ENCODE results near the gene PCGF3. TPM values are rescaled to one million over a fixed set of nuclear protein-coding genes. Genes with fewer than 3 reads are reported as not detected.

Gene PCGF3
- total RNA-seq, 4 donors from 2014 or later = 17.7 to 80.6 (median 53.4) TPM

GRCh38 chr4:671769-672168, 33.9 kb upstream of the PCGF3 start:
- Histone ChIP-seq H3K9me3 (no peaks in the 10 kb centered on the region), H3K27ac (no peak overlapping the region), H3K36me3 (no peaks in the 10 kb centered on the region), H3K27me3 (no peaks in the 10 kb centered on the region), H3K4me1 (peaks cover 6 to 7% of the 10 kb centered on the region in 2 donors), H3K4me3 (no peak overlapping the region)
- TF ChIP-seq, protein P1, sequence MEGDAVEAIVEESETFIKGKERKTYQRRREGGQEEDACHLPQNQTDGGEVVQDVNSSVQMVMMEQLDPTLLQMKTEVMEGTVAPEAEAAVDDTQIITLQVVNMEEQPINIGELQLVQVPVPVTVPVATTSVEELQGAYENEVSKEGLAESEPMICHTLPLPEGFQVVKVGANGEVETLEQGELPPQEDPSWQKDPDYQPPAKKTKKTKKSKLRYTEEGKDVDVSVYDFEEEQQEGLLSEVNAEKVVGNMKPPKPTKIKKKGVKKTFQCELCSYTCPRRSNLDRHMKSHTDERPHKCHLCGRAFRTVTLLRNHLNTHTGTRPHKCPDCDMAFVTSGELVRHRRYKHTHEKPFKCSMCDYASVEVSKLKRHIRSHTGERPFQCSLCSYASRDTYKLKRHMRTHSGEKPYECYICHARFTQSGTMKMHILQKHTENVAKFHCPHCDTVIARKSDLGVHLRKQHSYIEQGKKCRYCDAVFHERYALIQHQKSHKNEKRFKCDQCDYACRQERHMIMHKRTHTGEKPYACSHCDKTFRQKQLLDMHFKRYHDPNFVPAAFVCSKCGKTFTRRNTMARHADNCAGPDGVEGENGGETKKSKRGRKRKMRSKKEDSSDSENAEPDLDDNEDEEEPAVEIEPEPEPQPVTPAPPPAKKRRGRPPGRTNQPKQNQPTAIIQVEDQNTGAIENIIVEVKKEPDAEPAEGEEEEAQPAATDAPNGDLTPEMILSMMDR (IDR thresholded peaks at IDR 0.05) = no peak
- TF ChIP-seq POLR2A (IDR thresholded peaks at IDR 0.05) = no peak
- DNase-seq = no peak
- intact Hi-C loops (cut with DNase I; ENCODE audit: low total_unique reads) = no loop called here

DNA sequence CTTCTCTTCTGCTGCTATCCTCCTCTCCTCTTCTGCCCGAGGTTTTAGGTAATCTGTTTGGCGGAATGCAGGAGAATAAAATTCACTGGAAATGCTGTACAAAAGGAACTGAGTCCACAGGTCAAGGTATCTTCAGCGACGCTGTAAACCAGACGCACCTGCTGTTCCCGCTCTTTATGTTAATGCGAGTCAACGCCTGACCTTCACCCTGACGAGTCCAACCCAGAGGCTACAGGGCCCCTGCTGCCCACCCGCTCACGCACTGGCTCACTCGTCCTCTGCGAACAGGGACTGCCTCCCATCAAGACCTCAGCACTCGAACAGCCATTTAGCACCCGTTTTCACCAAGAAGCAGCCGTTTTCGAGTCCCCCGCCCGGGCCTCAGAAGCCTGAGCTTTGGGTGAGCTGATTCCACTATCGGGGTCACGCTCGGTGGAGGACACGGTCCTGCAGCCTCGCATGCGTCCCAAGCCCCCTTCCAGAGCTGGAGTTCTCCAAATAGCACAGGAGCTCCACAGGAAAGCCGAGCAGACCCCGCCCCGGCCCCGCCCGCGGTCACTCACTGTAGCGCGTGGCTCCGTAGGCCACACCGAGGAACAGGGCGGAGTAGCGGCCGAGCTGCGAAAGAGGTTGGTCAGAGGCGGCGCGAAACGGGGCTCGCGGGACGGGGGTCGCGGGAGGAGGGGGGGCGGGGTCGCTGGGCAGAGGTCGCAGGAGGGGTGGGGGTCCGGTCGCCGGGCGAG, 32.1 kb upstream of the PCGF3 start:
- TF ChIP-seq, protein P1 (IDR thresholded peaks at IDR 0.05) = no peak
- TF ChIP-seq POLR2A (IDR thresholded peaks at IDR 0.05) = no peak
- intact Hi-C loops (cut with DNase I; ENCODE audit: low total_unique reads) = no loop called here
- Histone ChIP-seq H3K27ac (peak overlapping the region; percentile 81 to 91), H3K9me3 (no peaks in the 10 kb centered on the region), H3K36me3 (no peaks in the 10 kb centered on the region), H3K27me3 (no peaks in the 10 kb centered on the region), H3K4me1 (peaks cover 6 to 7% of the 10 kb centered on the region in 2 donors), H3K4me3 (peak overlapping the region; percentile 71 to 73)
- DNase-seq = no peak

DNA sequence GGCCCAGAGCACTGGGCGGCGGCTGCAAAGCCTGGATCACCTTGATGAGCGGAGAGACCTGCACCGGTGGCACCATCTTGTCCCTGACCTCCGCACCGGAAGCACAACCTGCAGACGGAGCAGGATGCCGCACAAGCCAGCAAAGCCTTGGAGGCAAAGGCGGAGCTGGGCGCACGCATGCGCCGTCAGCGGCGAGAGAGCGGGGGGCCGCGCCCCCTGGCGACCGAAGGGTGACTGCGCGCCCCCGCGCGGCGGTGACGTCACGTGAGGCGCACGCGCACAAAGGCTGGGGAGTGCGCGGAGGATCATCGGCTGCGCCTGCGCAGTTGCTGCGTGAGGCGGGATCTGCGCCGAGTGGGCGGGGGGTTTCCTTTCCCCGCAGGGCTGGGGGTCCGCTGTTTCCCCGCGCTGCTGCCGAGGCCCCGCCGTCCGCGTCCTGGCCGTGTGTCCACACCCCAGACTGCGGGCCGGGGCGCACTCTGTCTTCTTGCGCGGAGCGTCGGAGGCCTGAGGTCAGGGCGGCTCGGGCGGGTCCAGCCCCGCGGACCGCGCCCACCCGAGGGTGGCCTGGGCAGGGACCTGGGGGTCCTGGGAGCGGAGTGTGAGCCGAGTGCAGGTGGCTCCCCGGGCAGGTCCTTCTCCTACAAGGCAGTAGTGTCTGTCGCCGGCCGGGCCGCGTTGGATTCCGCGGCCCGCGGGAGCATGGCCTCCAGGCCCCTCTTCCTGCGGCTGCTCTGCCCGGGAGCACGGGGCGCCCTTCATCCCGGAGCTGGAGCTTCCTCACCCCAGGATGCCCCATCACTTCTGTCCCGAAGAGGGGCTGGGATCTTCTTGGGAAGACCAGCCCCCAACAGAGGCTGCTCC, 31.2 kb upstream of the PCGF3 start, which contains the start of the genes ATP5ME and MYL5:
TSS of gene ATP5ME (minus strand) at position 105 of the 864 bp plus-strand sequence. CDS start at position 76, 29 bp downstream.
TSS of gene MYL5 (plus strand) at position 371 of the 864 bp plus-strand sequence. CDS start 3,485 bp downstream, outside the sequence.
- Histone ChIP-seq H3K27ac (peak within 1 kb of the TSS; percentile 91 to 94), H3K4me1 (peaks cover 6 to 7% of the 10 kb centered on the region in 2 donors), H3K27me3 (no peaks in the 10 kb centered on the region), H3K36me3 (no peaks in the 10 kb centered on the region), H3K4me3 (peak within 1 kb of the TSS; percentile 71 to 73), H3K9me3 (no peaks in the 10 kb centered on the region)
- peak; percentile 96 to 98 for DNase-seq
- TF ChIP-seq, protein P1 (IDR thresholded peaks at IDR 0.05) = peak; percentile 68 to 98 (median 86)
- peak; percentile 74 to 98 for TF ChIP-seq POLR2A (IDR thresholded peaks at IDR 0.05)
- intact Hi-C loops (cut with DNase I; ENCODE audit: low total_unique reads) = no loop called here

DNA sequence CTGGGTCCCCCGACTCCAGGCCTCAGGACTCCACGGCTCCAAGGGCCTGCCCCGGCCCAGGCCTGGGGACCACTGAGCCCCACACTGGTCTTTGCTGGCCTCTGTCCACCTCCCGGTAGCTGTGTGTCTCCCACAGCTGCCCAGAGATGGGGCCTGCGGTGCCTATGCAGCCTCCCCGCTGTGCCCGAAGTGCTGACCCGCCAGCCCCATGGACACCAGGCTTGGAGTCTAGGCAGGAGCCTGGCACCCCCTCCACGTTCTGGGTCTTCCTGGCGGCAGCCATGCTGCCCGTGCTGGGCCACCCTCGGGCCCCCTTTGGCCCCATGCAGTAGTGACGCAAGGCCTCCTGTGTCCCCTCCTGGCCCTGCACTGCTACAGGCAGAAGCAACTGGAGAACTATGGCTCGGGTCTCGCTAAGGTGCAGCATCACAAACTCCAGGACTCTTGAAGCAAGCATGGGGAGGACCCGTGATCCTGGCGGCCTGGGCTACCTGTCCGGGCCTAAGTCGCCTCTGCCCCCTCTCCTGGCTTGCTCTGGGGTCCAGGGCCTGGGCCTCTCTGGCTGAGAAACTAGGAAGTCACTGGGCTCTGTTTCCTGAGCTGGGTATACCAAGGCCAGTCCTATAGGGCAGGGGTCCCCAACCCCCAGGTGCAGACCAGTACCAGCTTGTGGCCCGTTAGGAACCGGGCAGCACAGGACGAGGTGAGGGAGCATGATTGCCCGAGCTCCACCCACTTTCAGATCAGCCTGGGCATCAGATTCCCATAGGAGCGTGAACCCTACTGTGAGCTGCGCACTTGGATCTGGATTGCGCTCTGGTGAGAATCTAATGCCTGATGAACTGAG, 30.4 kb upstream of the PCGF3 start:
- H3K27me3 ChIP-seq = no peaks in the 10 kb centered on the region
- peak overlapping the region; percentile 71 to 73 for H3K4me3 ChIP-seq
- intact Hi-C loops (cut with DNase I; ENCODE audit: low total_unique reads) = no loop called here
- H3K9me3 ChIP-seq = no peaks in the 10 kb centered on the region
- DNase-seq = no peak
- no peaks in the 10 kb centered on the region for H3K36me3 ChIP-seq
- peaks cover 6 to 7% of the 10 kb centered on the region in 2 donors for H3K4me1 ChIP-seq
- H3K27ac ChIP-seq = peak overlapping the region; percentile 91 to 94
- no peak for TF ChIP-seq POLR2A (IDR thresholded peaks at IDR 0.05)
- TF ChIP-seq, protein P1 (IDR thresholded peaks at IDR 0.05) = no peak

Measured in uterus (tissue), 4 donors.